Skeletal muscle satellite cell (primary cell): ENCODE measurements around the gene EFNA5. TPM values are rescaled to one million over a fixed set of nuclear protein-coding genes. Genes with fewer than 3 reads are reported as not detected.

Source experiments
- H3K27me3 ChIP-seq: 2 replicates; pipeline ENCODE4 v1.7.0; 2013; ENCODE audit warnings: low read length; ENCODE audit not compliant: control insufficient read depth, insufficient read depth
- H3K36me3 ChIP-seq: 2 replicates; pipeline ENCODE4 v1.7.0; 2013; ENCODE audit warnings: mild to moderate bottlenecking, control low read depth, low read length; ENCODE audit not compliant: insufficient read depth
- H3K4me1 ChIP-seq: 2 replicates; pipeline ENCODE4 v1.7.0; 2013; ENCODE audit warnings: low read length; ENCODE audit not compliant: control insufficient read depth, insufficient read depth
- H3K4me2 ChIP-seq: 2 replicates; pipeline ENCODE4 v1.7.0; 2013; ENCODE audit warnings: mild to moderate bottlenecking, low read length
- H3K4me3 ChIP-seq: 2 replicates; pipeline ENCODE4 v1.7.0; 2013; ENCODE audit warnings: low read length
- H3K9ac ChIP-seq: 2 replicates; pipeline ENCODE4 v1.7.0; 2013; ENCODE audit warnings: mild to moderate bottlenecking, low read depth, low read length, moderate library complexity
- H3K9me3 ChIP-seq: replicated peaks from 2 replicates; pipeline ENCODE4 v1.7.0; 2013; ENCODE audit warnings: mild to moderate bottlenecking, control low read depth, low read length
- total RNA-seq: library from RNA; depleted of rRNA; stranded (reverse); fragments of >200 nt; gene quantifications from 2 replicates; pipeline ENCODE4 v1.2.3, GENCODE V29; 2012; rRNA removed

The EFNA5 gene
- total RNA-seq = 4.8 and 5.5 TPM in 2 replicates

- no peaks in the 10 kb centered on the region for H3K9me3 ChIP-seq
- H3K4me3 ChIP-seq = peak within 1 kb of the TSS; percentile 93
- H3K4me1 ChIP-seq = peaks cover 30% of the 10 kb centered on the region
- H3K36me3 ChIP-seq = no peaks in the 10 kb centered on the region
- no peaks in the 10 kb centered on the region for H3K27me3 ChIP-seq
- H3K9ac ChIP-seq = peak within 1 kb of the TSS; percentile 88
- peak within 1 kb of the TSS; percentile 99 for H3K4me2 ChIP-seq
These were observed at the start of gene EFNA5 for GRCh38 chr5:107670932-107671741. Gene EFNA5 (minus strand): TSS chr5:107670937.

GRCh38 chr5:107719034-107719606 lies 48.4 kb upstream of the EFNA5 start:
- H3K4me3 ChIP-seq = no peak overlapping the region
- H3K9ac ChIP-seq = no peak overlapping the region
- no peaks in the 10 kb centered on the region for H3K36me3 ChIP-seq
- no peak overlapping the region for H3K4me2 ChIP-seq
- H3K4me1 ChIP-seq = no peaks in the 10 kb centered on the region
- no peaks in the 10 kb centered on the region for H3K27me3 ChIP-seq
- H3K9me3 ChIP-seq = no peaks in the 10 kb centered on the region

- no peak overlapping the region for H3K9ac ChIP-seq
- H3K4me3 ChIP-seq = no peak overlapping the region
- no peaks in the 10 kb centered on the region for H3K27me3 ChIP-seq
- no peak overlapping the region for H3K4me2 ChIP-seq
- no peaks in the 10 kb centered on the region for H3K9me3 ChIP-seq
- H3K4me1 ChIP-seq = no peaks in the 10 kb centered on the region
- H3K36me3 ChIP-seq = no peaks in the 10 kb centered on the region
These were observed 47.1 kb upstream of the EFNA5 start for GRCh38 chr5:107717816-107718215.

- Histone ChIP-seq H3K4me2 (no peak overlapping the region), H3K36me3 (no peaks in the 10 kb centered on the region), H3K9ac (no peak overlapping the region), H3K27me3 (no peaks in the 10 kb centered on the region), H3K4me3 (no peak overlapping the region), H3K4me1 (no peaks in the 10 kb centered on the region), H3K9me3 (no peaks in the 10 kb centered on the region)
These were observed 42.5 kb upstream of the EFNA5 start for GRCh38 chr5:107713228-107713627.

- H3K27me3 ChIP-seq = no peaks in the 10 kb centered on the region
- H3K4me3 ChIP-seq = no peak overlapping the region
- no peak overlapping the region for H3K9ac ChIP-seq
- H3K4me1 ChIP-seq = no peaks in the 10 kb centered on the region
- H3K36me3 ChIP-seq = no peaks in the 10 kb centered on the region
- H3K4me2 ChIP-seq = no peak overlapping the region
- H3K9me3 ChIP-seq = no peaks in the 10 kb centered on the region
These were observed 41.7 kb upstream of the EFNA5 start for GRCh38 chr5:107712359-107712870.

- H3K4me2 ChIP-seq = peak overlapping the region; percentile 66
- no peaks in the 10 kb centered on the region for H3K9me3 ChIP-seq
- H3K4me1 ChIP-seq = peaks cover 13% of the 10 kb centered on the region
- H3K36me3 ChIP-seq = no peaks in the 10 kb centered on the region
- peak overlapping the region; percentile 51 for H3K9ac ChIP-seq
- H3K4me3 ChIP-seq = peak overlapping the region; percentile 33
- no peaks in the 10 kb centered on the region for H3K27me3 ChIP-seq
These were observed 34.8 kb upstream of the EFNA5 start for GRCh38 chr5:107705402-107706014.

GRCh38 chr5:107704681-107705401 lies 34.1 kb upstream of the EFNA5 start:
- Histone ChIP-seq H3K9me3 (no peaks in the 10 kb centered on the region), H3K4me1 (peaks cover 13% of the 10 kb centered on the region), H3K27me3 (no peaks in the 10 kb centered on the region), H3K4me3 (peak overlapping the region; percentile 33), H3K36me3 (no peaks in the 10 kb centered on the region), H3K9ac (peak overlapping the region; percentile 51), H3K4me2 (peak overlapping the region; percentile 66)

- Histone ChIP-seq H3K9ac (no peak overlapping the region), H3K36me3 (no peaks in the 10 kb centered on the region), H3K27me3 (no peaks in the 10 kb centered on the region), H3K4me1 (peaks cover 17% of the 10 kb centered on the region), H3K4me2 (no peak overlapping the region), H3K9me3 (no peaks in the 10 kb centered on the region), H3K4me3 (no peak overlapping the region)
These were observed 29.7 kb upstream of the EFNA5 start for GRCh38 chr5:107700481-107700880.

GRCh38 chr5:107699425-107699824 lies 28.7 kb upstream of the EFNA5 start:
- H3K9ac ChIP-seq = no peak overlapping the region
- peaks cover 8% of the 10 kb centered on the region for H3K4me1 ChIP-seq
- no peak overlapping the region for H3K4me2 ChIP-seq
- no peaks in the 10 kb centered on the region for H3K9me3 ChIP-seq
- no peak overlapping the region for H3K4me3 ChIP-seq
- no peaks in the 10 kb centered on the region for H3K27me3 ChIP-seq
- H3K36me3 ChIP-seq = no peaks in the 10 kb centered on the region

GRCh38 chr5:107698286-107698685 lies 27.5 kb upstream of the EFNA5 start:
- H3K9me3 ChIP-seq = no peaks in the 10 kb centered on the region
- H3K27me3 ChIP-seq = no peaks in the 10 kb centered on the region
- no peak overlapping the region for H3K9ac ChIP-seq
- no peaks in the 10 kb centered on the region for H3K36me3 ChIP-seq
- H3K4me3 ChIP-seq = no peak overlapping the region
- no peak overlapping the region for H3K4me2 ChIP-seq
- peaks cover 8% of the 10 kb centered on the region for H3K4me1 ChIP-seq

GRCh38 chr5:107696498-107696897 lies 25.8 kb upstream of the EFNA5 start:
- Histone ChIP-seq H3K4me3 (no peak overlapping the region), H3K9me3 (no peaks in the 10 kb centered on the region), H3K36me3 (no peaks in the 10 kb centered on the region), H3K9ac (no peak overlapping the region), H3K4me1 (peaks cover 8% of the 10 kb centered on the region), H3K27me3 (no peaks in the 10 kb centered on the region), H3K4me2 (no peak overlapping the region)
